Measurements from ENCODE around the gene OR9Q1.

DNA sequence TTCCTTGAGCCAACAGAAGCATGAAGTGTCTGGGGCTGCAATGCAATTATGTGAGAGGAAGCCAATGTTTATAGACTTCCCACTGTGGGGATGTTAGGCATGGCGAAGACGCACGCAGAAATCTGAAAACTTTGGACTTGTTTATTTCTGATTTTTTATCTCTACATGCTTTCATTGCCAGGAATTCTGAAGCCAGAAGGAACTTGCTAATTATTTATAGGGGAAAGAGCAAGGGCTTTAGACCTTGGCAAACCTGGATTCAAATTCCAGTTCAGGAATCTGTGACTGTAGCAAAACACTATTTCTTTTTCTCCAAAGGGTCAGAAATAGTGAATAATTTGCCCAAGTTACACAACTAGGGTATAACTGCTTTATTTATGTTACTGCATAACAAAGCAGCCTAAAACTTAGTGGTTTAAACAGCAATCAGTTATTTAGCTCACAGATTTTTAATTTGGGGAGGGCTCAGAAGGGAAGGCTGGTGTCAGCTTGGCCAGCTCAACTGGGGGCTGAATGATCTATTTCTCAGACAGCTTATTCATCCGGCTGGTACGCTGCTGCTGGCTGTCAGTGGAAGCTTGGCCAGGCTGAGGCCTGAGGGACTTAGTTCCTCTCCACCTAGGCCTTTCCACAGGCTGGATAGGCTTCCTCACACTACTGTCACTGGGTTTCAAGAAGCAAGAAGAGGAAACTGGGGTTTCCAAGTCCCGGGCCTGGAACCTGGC, 5.2 kb downstream of the OR9Q1 start:
- no peak for TF ChIP-seq POLR2A (IDR thresholded peaks at IDR 0.05)
- TF ChIP-seq, protein P1, sequence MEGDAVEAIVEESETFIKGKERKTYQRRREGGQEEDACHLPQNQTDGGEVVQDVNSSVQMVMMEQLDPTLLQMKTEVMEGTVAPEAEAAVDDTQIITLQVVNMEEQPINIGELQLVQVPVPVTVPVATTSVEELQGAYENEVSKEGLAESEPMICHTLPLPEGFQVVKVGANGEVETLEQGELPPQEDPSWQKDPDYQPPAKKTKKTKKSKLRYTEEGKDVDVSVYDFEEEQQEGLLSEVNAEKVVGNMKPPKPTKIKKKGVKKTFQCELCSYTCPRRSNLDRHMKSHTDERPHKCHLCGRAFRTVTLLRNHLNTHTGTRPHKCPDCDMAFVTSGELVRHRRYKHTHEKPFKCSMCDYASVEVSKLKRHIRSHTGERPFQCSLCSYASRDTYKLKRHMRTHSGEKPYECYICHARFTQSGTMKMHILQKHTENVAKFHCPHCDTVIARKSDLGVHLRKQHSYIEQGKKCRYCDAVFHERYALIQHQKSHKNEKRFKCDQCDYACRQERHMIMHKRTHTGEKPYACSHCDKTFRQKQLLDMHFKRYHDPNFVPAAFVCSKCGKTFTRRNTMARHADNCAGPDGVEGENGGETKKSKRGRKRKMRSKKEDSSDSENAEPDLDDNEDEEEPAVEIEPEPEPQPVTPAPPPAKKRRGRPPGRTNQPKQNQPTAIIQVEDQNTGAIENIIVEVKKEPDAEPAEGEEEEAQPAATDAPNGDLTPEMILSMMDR (IDR thresholded peaks at IDR 0.05) = no peak

All from transverse colon (tissue), 3 donors.